ENCODE data around the gene NFKBIA. TPM values are rescaled to one million over a fixed set of nuclear protein-coding genes. Genes with fewer than 3 reads are reported as not detected.
"Not testable (repeated sequence)": the region's sequence is repeated elsewhere in the genome, so short reads cannot be mapped to it uniquely, and the experiment has no call there.

The NFKBIA gene
- polyA plus RNA-seq, 1 donor (not counting 4 experiments of a cell fraction or from before 2014, with no cell fraction given): 123 TPM

DNA sequence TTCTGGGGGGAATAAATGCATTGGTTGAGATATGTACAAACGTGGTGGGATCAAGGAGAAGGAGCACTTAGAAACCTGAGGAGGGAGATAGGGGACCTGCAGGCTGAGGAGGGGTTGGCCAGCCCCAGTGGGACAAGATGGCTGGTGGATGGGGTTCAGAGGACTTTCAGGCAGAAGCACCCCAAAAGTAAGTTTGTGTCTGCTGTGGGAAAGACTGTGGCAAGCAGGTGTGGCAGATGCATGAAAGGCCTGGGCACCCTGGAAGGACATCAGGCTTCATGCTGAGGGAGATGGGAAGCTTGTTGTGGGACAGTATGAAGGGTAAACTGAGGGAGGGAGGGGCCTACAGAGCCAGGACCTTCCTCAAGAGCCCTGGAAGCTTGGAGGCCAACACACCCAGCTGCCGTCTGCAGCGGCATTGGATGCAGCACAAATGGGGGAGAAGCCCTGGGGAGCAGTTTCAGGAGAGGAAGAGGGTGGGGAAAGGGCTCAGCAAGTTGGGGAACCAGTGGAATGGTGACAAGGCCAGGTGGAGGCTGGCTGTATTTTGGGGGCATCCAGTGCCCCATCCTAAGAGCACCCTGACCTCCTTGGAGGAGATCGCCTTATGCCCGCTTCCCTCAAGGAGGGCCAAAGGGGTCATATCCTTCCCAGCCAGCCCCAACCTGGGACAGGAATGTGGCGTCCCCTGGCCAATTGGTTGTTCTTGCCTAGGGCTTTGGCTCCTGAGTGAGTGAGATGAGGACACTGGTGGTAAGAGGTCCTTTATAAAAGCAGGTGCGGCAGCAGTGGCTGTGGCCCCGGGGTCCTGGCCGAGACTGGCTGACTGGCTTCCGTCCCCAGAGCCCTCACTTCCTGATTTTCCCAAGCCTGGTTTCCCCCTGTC lies 20.7 kb downstream of the NFKBIA start:
- FAIRE-seq: no peak
- no peak overlapping the region for H2AFZ ChIP-seq (ENCODE audit: control insufficient read depth, low read length)
- no peak for TF ChIP-seq EZH2 (IDR thresholded peaks at IDR 0.05; ENCODE audit: low read length)
- TF ChIP-seq CTCF (optimal IDR thresholded peaks at IDR 0.05 in 1 of 3, IDR thresholded peaks at IDR 0.05 in 1 of 3, conservative IDR thresholded peaks at IDR 0.05 in 1 of 3; ENCODE audit: extremely low read depth in 1 of 3, insufficient read depth in 2 of 3, low read length in 3 of 3): no peak
- no peak overlapping the region for H3K4me3 ChIP-seq (ENCODE audit: control insufficient read depth in 2 of 3, extremely low read depth in 1 of 3, insufficient read depth in 2 of 3, low read depth in 1 of 3, low read length in 3 of 3)
- H4K20me1 ChIP-seq (ENCODE audit: control insufficient read depth, extremely low read depth, insufficient read depth, low read length): no peaks in the 10 kb centered on the region
- H3K79me2 ChIP-seq (ENCODE audit: control insufficient read depth, insufficient read depth, low read length): no peaks in the 10 kb centered on the region
- dilution Hi-C loops (cut with MboI; ENCODE audit: extremely low pct_ligation_motif_present, low sequenced_read_pairs): no loop called here
- no peak overlapping the region for H3K27ac ChIP-seq (ENCODE audit: control insufficient read depth, insufficient read depth, low read length)
- H3K36me3 ChIP-seq (ENCODE audit: control insufficient read depth in 2 of 2, extremely low read depth in 1 of 2, insufficient read depth in 2 of 2, low read length in 2 of 2): no peaks in the 10 kb centered on the region
- no peak for DNase-seq (ENCODE audit: low read depth, low spot score)
- no peaks in the 10 kb centered on the region for H3K9me1 ChIP-seq (ENCODE audit: control insufficient read depth, extremely low read depth, insufficient read depth, low read length)
- no peaks in the 10 kb centered on the region for H3K27me3 ChIP-seq (ENCODE audit: control insufficient read depth, extremely low read depth, insufficient read depth, low read length)
- no peak overlapping the region for H3K9ac ChIP-seq (ENCODE audit: control insufficient read depth, extremely low read depth, insufficient read depth, low read length)
- H3K9me3 ChIP-seq (ENCODE audit: control insufficient read depth, low read depth, low read length): no peaks in the 10 kb centered on the region
- peaks cover 13% of the 10 kb centered on the region for H3K4me1 ChIP-seq (ENCODE audit: control insufficient read depth, extremely low read depth, insufficient read depth, low read length)
- no peak overlapping the region for H3K4me2 ChIP-seq (ENCODE audit: control insufficient read depth, extremely low read depth, insufficient read depth, low read depth, low read length)

- no peak overlapping the region for H3K27ac ChIP-seq (ENCODE audit: control insufficient read depth, insufficient read depth, low read length)
- no peaks in the 10 kb centered on the region for H4K20me1 ChIP-seq (ENCODE audit: control insufficient read depth, extremely low read depth, insufficient read depth, low read length)
- dilution Hi-C loops (cut with MboI; ENCODE audit: extremely low pct_ligation_motif_present, low sequenced_read_pairs): no loop called here
- H3K79me2 ChIP-seq (ENCODE audit: control insufficient read depth, insufficient read depth, low read length): no peaks in the 10 kb centered on the region
- no peak overlapping the region for H3K9ac ChIP-seq (ENCODE audit: control insufficient read depth, extremely low read depth, insufficient read depth, low read length)
- no peak for FAIRE-seq
- H3K9me3 ChIP-seq (ENCODE audit: control insufficient read depth, low read depth, low read length): no peaks in the 10 kb centered on the region
- peaks cover 9% of the 10 kb centered on the region for H3K4me1 ChIP-seq (ENCODE audit: control insufficient read depth, extremely low read depth, insufficient read depth, low read length)
- TF ChIP-seq EZH2 (IDR thresholded peaks at IDR 0.05; ENCODE audit: low read length) (no peak), CTCF (optimal IDR thresholded peaks at IDR 0.05 in 1 of 3, IDR thresholded peaks at IDR 0.05 in 1 of 3, conservative IDR thresholded peaks at IDR 0.05 in 1 of 3; ENCODE audit: extremely low read depth in 1 of 3, insufficient read depth in 2 of 3, low read length in 3 of 3) (no peak)
- no peaks in the 10 kb centered on the region for H3K36me3 ChIP-seq (ENCODE audit: control insufficient read depth in 2 of 2, extremely low read depth in 1 of 2, insufficient read depth in 2 of 2, low read length in 2 of 2)
- no peak overlapping the region for H3K4me2 ChIP-seq (ENCODE audit: control insufficient read depth, extremely low read depth, insufficient read depth, low read depth, low read length)
- no peaks in the 10 kb centered on the region for H3K9me1 ChIP-seq (ENCODE audit: control insufficient read depth, extremely low read depth, insufficient read depth, low read length)
- no peak overlapping the region for H3K4me3 ChIP-seq (ENCODE audit: control insufficient read depth in 2 of 3, extremely low read depth in 1 of 3, insufficient read depth in 2 of 3, low read depth in 1 of 3, low read length in 3 of 3)
- no peak overlapping the region for H2AFZ ChIP-seq (ENCODE audit: control insufficient read depth, low read length)
- no peak for DNase-seq (ENCODE audit: low read depth, low spot score)
- H3K27me3 ChIP-seq (ENCODE audit: control insufficient read depth, extremely low read depth, insufficient read depth, low read length): no peaks in the 10 kb centered on the region
These were observed 23.8 kb downstream of the NFKBIA start for GRCh38 chr14:35380794-35381193.

DNA sequence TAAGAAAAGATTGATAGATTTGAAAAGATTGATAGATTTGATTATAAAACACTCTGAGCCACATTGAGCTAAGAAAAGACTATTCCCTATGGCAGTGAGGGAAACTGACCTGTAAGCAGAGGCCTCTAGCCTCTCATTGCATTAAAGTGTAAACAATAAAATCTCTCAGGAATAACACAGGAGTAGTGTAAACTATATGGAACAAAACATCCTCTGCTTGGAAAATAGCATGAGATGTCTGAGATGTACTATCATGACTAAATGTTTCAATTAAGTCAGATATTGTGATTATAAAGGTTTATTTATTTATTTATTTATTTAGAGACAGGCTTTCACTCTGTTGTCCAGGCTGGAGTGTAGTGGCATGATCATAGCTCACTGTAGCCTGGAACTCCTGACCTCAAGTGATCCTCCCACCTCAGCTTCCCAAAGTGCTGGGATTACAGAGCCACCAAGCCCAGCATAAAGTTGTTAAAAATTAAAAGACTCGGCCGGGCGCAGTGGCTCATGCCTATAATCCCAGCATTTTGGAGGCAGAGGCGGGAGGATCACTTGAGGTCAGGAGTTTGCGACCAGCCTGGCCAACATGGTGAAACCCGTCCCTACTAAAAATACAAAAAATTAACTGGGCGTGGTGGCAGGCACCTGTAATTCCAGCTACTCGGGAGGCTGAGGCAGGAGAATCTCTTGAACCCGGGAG lies 25.2 kb downstream of the NFKBIA start:
- H3K4me3 ChIP-seq (ENCODE audit: control insufficient read depth in 2 of 3, extremely low read depth in 1 of 3, insufficient read depth in 2 of 3, low read depth in 1 of 3, low read length in 3 of 3); H3K4me2 ChIP-seq (ENCODE audit: control insufficient read depth, extremely low read depth, insufficient read depth, low read depth, low read length); H4K20me1 ChIP-seq (ENCODE audit: control insufficient read depth, extremely low read depth, insufficient read depth, low read length); H3K27ac ChIP-seq (ENCODE audit: control insufficient read depth, insufficient read depth, low read length); H3K9me1 ChIP-seq (ENCODE audit: control insufficient read depth, extremely low read depth, insufficient read depth, low read length); FAIRE-seq; H3K27me3 ChIP-seq (ENCODE audit: control insufficient read depth, extremely low read depth, insufficient read depth, low read length); H3K36me3 ChIP-seq (ENCODE audit: control insufficient read depth in 2 of 2, extremely low read depth in 1 of 2, insufficient read depth in 2 of 2, low read length in 2 of 2); dilution Hi-C loops (cut with MboI; ENCODE audit: extremely low pct_ligation_motif_present, low sequenced_read_pairs); H3K9ac ChIP-seq (ENCODE audit: control insufficient read depth, extremely low read depth, insufficient read depth, low read length); H2AFZ ChIP-seq (ENCODE audit: control insufficient read depth, low read length); H3K9me3 ChIP-seq (ENCODE audit: control insufficient read depth, low read depth, low read length); DNase-seq (ENCODE audit: low read depth, low spot score); H3K79me2 ChIP-seq (ENCODE audit: control insufficient read depth, insufficient read depth, low read length): not testable (repeated sequence)
- peaks cover 11% of the 10 kb centered on the region for H3K4me1 ChIP-seq (ENCODE audit: control insufficient read depth, extremely low read depth, insufficient read depth, low read length)

Data from keratinocyte (primary cell).